GM18508 (cell line): ENCODE results near the gene EML3.
A peak's percentile ranks its signal among the peaks of the same experiment; 100 is the strongest.
"Not testable (repeated sequence)": the region's sequence is repeated elsewhere in the genome, so short reads cannot be mapped to it uniquely, and the experiment has no call there.

Experiments used
- ATAC-seq: cut with Tn5 transposase; IDR thresholded peaks from one replicate; pipeline ENCODE4 v1.9.1; 2021; ENCODE audit warnings: moderate number of reproducible peaks; ENCODE audit not compliant: insufficient read depth, unreplicated experiment

EML3 gene

GRCh38 chr11:62612366-62613290, at the start of gene EML3, which contains the start of gene ROM1:
Gene EML3 (minus strand): TSS chr11:62612775. CDS start chr11:62612457, 318 bp downstream.
Gene ROM1 (plus strand): TSS chr11:62613257. CDS start chr11:62613282, 25 bp downstream.
- ATAC-seq, result no peak

GRCh38 chr11:62656796-62657429, 44.3 kb upstream of the EML3 start:
- ATAC-seq, result no peak

GRCh38 chr11:62654297-62654696, 41.7 kb upstream of the EML3 start:
- ATAC-seq, result no peak

- ATAC-seq, result no peak
These were observed 39.8 kb upstream of the EML3 start for GRCh38 chr11:62652161-62653006.

- not testable (repeated sequence) for ATAC-seq
These were observed 37.7 kb upstream of the EML3 start for GRCh38 chr11:62650283-62650682.

GRCh38 chr11:62649486-62649885, 36.9 kb upstream of the EML3 start:
- no peak for ATAC-seq

GRCh38 chr11:62648967-62649364, 36.4 kb upstream of the EML3 start:
- ATAC-seq, result no peak

- no peak for ATAC-seq
These were observed 35.8 kb upstream of the EML3 start for GRCh38 chr11:62648185-62648966.

GRCh38 chr11:62647609-62648005, 35.0 kb upstream of the EML3 start:
- no peak for ATAC-seq

GRCh38 chr11:62646825-62647608, 34.4 kb upstream of the EML3 start:
- no peak for ATAC-seq

- ATAC-seq, result no peak
These were observed 33.6 kb upstream of the EML3 start, which contains the start of gene GANAB for GRCh38 chr11:62645946-62646824. Gene GANAB (minus strand): TSS chr11:62646613. CDS start chr11:62646599, 14 bp downstream.

GRCh38 chr11:62645671-62645945, 33.0 kb upstream of the EML3 start:
- ATAC-seq, result no peak

GRCh38 chr11:62644220-62644619, 31.6 kb upstream of the EML3 start:
- no peak for ATAC-seq

GRCh38 chr11:62632492-62632891, 19.9 kb upstream of the EML3 start:
- no peak for ATAC-seq

GRCh38 chr11:62627713-62628112, 15.1 kb upstream of the EML3 start:
- ATAC-seq, result no peak

GRCh38 chr11:62622476-62623089, 10.0 kb upstream of the EML3 start:
- no peak for ATAC-seq

GRCh38 chr11:62621567-62622470, 9.2 kb upstream of the EML3 start, which contains the start of gene B3GAT3:
Gene B3GAT3 (minus strand): TSS chr11:62621986. CDS start chr11:62621947, 39 bp downstream.
- peak; percentile 60 for ATAC-seq
